Measurements from ENCODE around the gene CENPK. TPM values are rescaled to one million over a fixed set of nuclear protein-coding genes. Genes with fewer than 3 reads are reported as not detected.

The CENPK gene
- total RNA-seq, 1 donor from 2014 or later, result 134 TPM

DNA sequence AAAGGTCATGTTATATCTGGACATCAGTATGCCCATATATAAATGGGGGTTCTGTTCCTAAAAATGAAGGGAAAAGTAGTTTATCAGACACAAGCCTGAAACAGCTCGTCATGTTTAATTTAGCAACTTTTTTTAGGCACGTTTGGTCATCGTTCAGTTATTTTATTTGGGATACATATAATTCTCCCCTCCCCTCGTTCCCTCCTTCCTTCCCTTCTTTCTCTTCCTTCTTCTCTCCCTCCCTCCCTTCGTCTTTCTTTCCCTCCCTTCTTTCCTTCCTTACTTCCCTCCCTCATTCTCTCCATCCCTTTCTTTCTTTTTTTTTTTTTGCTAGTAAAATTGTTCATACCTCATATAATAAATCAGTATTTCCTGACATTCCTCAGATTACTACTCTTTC, 3.5 kb upstream of the CENPK start:
- Mint-ChIP-seq H3K4me3 (no peak overlapping the region), H3K27me3 (ENCODE audit: insufficient read depth, low read depth) (peaks cover 3% of the 10 kb centered on the region), H3K4me1 (peaks cover 17% of the 10 kb centered on the region), H3K36me3 (no peaks in the 10 kb centered on the region), H3K9me3 (no peaks in the 10 kb centered on the region), H3K27ac (no peak overlapping the region)
- Histone ChIP-seq H3K9me3 (ENCODE audit: low read depth) (no peaks in the 10 kb centered on the region), H3K9ac (no peak overlapping the region), H3K27ac (no peak overlapping the region), H3K4me1 (peaks cover 18% of the 10 kb centered on the region), H3K36me3 (peaks cover 4% of the 10 kb centered on the region), H3K4me2 (no peak overlapping the region), H2AFZ (replicated peaks) (no peak overlapping the region), H3K4me3 (no peak overlapping the region), H3F3A (ENCODE audit: low read depth) (peaks cover 6% of the 10 kb centered on the region), H4K20me1 (ENCODE audit: low read depth) (no peaks in the 10 kb centered on the region), H3K79me2 (ENCODE audit: low read depth) (peaks cover 61% of the 10 kb centered on the region), H3K27me3 (no peaks in the 10 kb centered on the region)
- no peak for DNase-seq (ENCODE audit: low spot score)
- TF ChIP-seq, protein P1, sequence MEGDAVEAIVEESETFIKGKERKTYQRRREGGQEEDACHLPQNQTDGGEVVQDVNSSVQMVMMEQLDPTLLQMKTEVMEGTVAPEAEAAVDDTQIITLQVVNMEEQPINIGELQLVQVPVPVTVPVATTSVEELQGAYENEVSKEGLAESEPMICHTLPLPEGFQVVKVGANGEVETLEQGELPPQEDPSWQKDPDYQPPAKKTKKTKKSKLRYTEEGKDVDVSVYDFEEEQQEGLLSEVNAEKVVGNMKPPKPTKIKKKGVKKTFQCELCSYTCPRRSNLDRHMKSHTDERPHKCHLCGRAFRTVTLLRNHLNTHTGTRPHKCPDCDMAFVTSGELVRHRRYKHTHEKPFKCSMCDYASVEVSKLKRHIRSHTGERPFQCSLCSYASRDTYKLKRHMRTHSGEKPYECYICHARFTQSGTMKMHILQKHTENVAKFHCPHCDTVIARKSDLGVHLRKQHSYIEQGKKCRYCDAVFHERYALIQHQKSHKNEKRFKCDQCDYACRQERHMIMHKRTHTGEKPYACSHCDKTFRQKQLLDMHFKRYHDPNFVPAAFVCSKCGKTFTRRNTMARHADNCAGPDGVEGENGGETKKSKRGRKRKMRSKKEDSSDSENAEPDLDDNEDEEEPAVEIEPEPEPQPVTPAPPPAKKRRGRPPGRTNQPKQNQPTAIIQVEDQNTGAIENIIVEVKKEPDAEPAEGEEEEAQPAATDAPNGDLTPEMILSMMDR (IDR thresholded peaks at IDR 0.05), result no peak
- TF ChIP-seq EZH2phosphoT487 (IDR thresholded peaks at IDR 0.05) (no peak), EZH2 (IDR thresholded peaks at IDR 0.05) (no peak)

DNA sequence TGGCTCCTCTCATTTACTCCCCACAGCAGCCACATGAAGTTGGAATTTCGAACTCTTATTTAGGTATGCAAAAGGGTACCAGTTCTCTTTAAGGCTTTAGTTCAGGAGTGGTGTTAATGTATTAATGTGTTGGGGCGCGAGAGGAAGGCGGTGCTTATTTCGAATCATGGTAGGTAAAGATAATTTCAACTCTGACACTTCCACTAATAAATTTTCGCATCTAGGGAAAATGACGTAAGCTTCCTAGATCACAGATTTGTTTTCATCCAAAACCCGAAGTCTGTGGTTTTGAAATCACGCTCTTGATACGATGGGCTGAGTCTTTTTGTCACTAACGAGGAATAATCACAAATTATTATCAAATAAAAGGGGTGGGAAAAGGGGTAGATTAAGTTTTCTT, 809 bp upstream of the CENPK start:
- no peaks in the 10 kb centered on the region for H4K20me1 ChIP-seq (ENCODE audit: low read depth)
- H3K4me3 ChIP-seq, result peak overlapping the region; percentile 89
- DNase-seq (ENCODE audit: low spot score), result no peak
- peaks cover 6% of the 10 kb centered on the region for H3F3A ChIP-seq (ENCODE audit: low read depth)
- H3K27me3 ChIP-seq, result no peaks in the 10 kb centered on the region
- peaks cover 86% of the 10 kb centered on the region for H3K79me2 ChIP-seq (ENCODE audit: low read depth)
- peak overlapping the region; percentile 46 for H3K27ac Mint-ChIP-seq
- H3K36me3 ChIP-seq, result peaks cover 13% of the 10 kb centered on the region
- H3K4me3 Mint-ChIP-seq, result peak overlapping the region; percentile 98
- H3K9me3 Mint-ChIP-seq, result no peaks in the 10 kb centered on the region
- TF ChIP-seq, protein P1 (IDR thresholded peaks at IDR 0.05), result no peak
- no peak for TF ChIP-seq EZH2 (IDR thresholded peaks at IDR 0.05)
- H3K27ac ChIP-seq, result peak overlapping the region; percentile 97
- H3K9ac ChIP-seq, result peak overlapping the region; percentile 95
- H3K36me3 Mint-ChIP-seq, result no peaks in the 10 kb centered on the region
- H3K4me1 ChIP-seq, result peaks cover 23% of the 10 kb centered on the region
- H3K27me3 Mint-ChIP-seq (ENCODE audit: insufficient read depth, low read depth), result peaks cover 3% of the 10 kb centered on the region
- H3K9me3 ChIP-seq (ENCODE audit: low read depth), result no peaks in the 10 kb centered on the region
- H2AFZ ChIP-seq (replicated peaks), result peak overlapping the region; percentile 96
- peaks cover 22% of the 10 kb centered on the region for H3K4me1 Mint-ChIP-seq
- peak overlapping the region; percentile 88 for H3K4me2 ChIP-seq

DNA sequence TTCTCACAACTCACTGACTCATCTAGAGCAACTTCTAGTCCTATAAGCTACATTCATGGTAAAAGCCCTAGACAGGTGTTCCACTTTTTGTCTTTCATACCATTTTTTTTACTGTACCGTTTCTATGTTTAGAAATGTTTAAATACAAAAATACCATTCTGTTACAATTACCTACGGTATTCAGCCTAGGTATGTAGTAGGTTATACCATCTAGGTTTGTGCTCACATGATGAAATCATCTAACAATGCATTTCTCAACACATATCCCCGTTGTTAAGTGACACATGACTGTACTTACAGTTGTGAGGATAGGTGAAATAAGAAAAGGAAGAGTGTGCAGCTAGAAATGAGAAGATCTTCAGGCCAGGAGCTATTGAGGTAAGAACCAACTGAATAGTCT, 6.2 kb downstream of the CENPK start:
- no peak overlapping the region for H3K27ac ChIP-seq
- no peaks in the 10 kb centered on the region for H3F3A ChIP-seq (ENCODE audit: low read depth)
- peaks cover 19% of the 10 kb centered on the region for H4K20me1 ChIP-seq (ENCODE audit: low read depth)
- DNase-seq (ENCODE audit: low spot score), result no peak
- no peak overlapping the region for H3K4me3 ChIP-seq
- TF ChIP-seq EZH2 (IDR thresholded peaks at IDR 0.05), result no peak
- TF ChIP-seq EZH2phosphoT487 (IDR thresholded peaks at IDR 0.05), result no peak
- TF ChIP-seq, protein P1 (IDR thresholded peaks at IDR 0.05), result no peak
- H3K4me2 ChIP-seq, result no peak overlapping the region
- Mint-ChIP-seq H3K4me3 (no peak overlapping the region), H3K9me3 (no peaks in the 10 kb centered on the region), H3K27me3 (ENCODE audit: insufficient read depth, low read depth) (no peaks in the 10 kb centered on the region), H3K27ac (no peak overlapping the region), H3K4me1 (peaks cover 6% of the 10 kb centered on the region), H3K36me3 (no peaks in the 10 kb centered on the region)
- H3K36me3 ChIP-seq, result peaks cover 13% of the 10 kb centered on the region
- no peaks in the 10 kb centered on the region for H3K27me3 ChIP-seq
- H3K9ac ChIP-seq, result no peak overlapping the region
- peaks cover 74% of the 10 kb centered on the region for H3K79me2 ChIP-seq (ENCODE audit: low read depth)
- H3K9me3 ChIP-seq (ENCODE audit: low read depth), result no peaks in the 10 kb centered on the region
- H2AFZ ChIP-seq (replicated peaks), result no peak overlapping the region
- peaks cover 7% of the 10 kb centered on the region for H3K4me1 ChIP-seq

Measured in neural progenitor cell (in vitro differentiated cells).